GM12878 (cell line): ENCODE measurements around the gene MEGF9. TPM values are rescaled to one million over a fixed set of nuclear protein-coding genes. Genes with fewer than 3 reads are reported as not detected.

ENCODE experiments used
- CBFB ChIP-seq: IDR thresholded peaks from 2 replicates; pipeline ENCODE4 v1.6.1; 2016; ENCODE audit warnings: antibody characterized with exemption, low read depth
- EZH2 ChIP-seq: IDR thresholded peaks from 2 replicates; pipeline ENCODE4 v1.6.1; 2012; ENCODE audit warnings: low read depth, mild to moderate bottlenecking, control low read depth, inconsistent platforms, low read length, borderline replicate concordance; ENCODE audit not compliant: control insufficient read depth
- IKZF1 ChIP-seq: fragments of 450-650 bp; conservative IDR thresholded peaks from 2 replicates; pipeline ENCODE4 v1.6.1; 2017; ENCODE audit warnings: antibody characterized with exemption, mild to moderate bottlenecking
- RAD21 ChIP-seq: IDR thresholded peaks from 2 replicates; pipeline ENCODE4 v1.6.1; 2011; ENCODE audit warnings: mild to moderate bottlenecking, low read depth, low read length, moderate library complexity; ENCODE audit not compliant: insufficient read depth
- SMC3 ChIP-seq: IDR thresholded peaks from 2 replicates; pipeline ENCODE4 v1.6.1; 2011; ENCODE audit warnings: low read length, improper control_type of control experiment, borderline replicate concordance
- SPI1 ChIP-seq: IDR thresholded peaks from 2 replicates; pipeline ENCODE4 v1.6.1; 2011; ENCODE audit warnings: low read depth, mild to moderate bottlenecking, low read length, moderate library complexity, borderline replicate concordance; ENCODE audit not compliant: insufficient read depth
- ZNF24 ChIP-seq: fragments of 450-650 bp; IDR thresholded peaks from 2 replicates; pipeline ENCODE4 v1.6.1; 2017; ENCODE audit warnings: antibody characterized with exemption, mild to moderate bottlenecking
- polyA plus RNA-seq, 11 experiments: library from polyadenylated mRNA; depleted of rRNA in 4 of 11; unstranded in 6 of 11; stranded (reverse) in 5 of 11; fragments of >200 nt; fragmentation: Nextera tagmentation in 4 of 11; fragmentation: Illumina TruSeq in 1 of 11; extraction: Ambion mirVana in 4 of 11; extraction: Trizol in 1 of 11; gene quantifications; 1 replicate in 1 of 11; 2 replicates in 10 of 11; pipeline versions ENCODE4 v1.2.1 to v1.2.3, GENCODE V29; 2011 to 2016; ENCODE audit warnings: inconsistent platforms in 2 of 11, missing spikeins in 2 of 11, low read depth in 1 of 11
- total RNA-seq, 4 experiments: library from RNA; depleted of rRNA in 3 of 4; stranded (reverse); fragments of >200 nt in 3 of 4; fragmentation: Illumina TruSeq in 1 of 4; extraction: Trizol in 1 of 4; gene quantifications; 2 replicates each; pipeline versions ENCODE4 v1.2.1 to v1.2.3, GENCODE V29; 2013 to 2021
- TF ChIP-seq, protein P1 (sequence below): fragments of 450-650 bp; IDR thresholded peaks from 2 replicates; pipeline ENCODE4 v1.6.1; 2016; ENCODE audit warnings: mild to moderate bottlenecking, moderate library complexity, borderline replicate concordance
- TF ChIP-seq, protein P2 (sequence below), 3 experiments: IDR thresholded peaks in 2 of 3; conservative IDR thresholded peaks in 1 of 3; 2 replicates each; pipeline ENCODE4 v1.5.1; 2011; ENCODE audit warnings: low read depth in 3 of 3, low read length in 3 of 3, mild to moderate bottlenecking in 3 of 3, control low read depth in 2 of 3, moderate library complexity in 2 of 3, inconsistent platforms in 1 of 3, mixed read lengths in 1 of 3; ENCODE audit not compliant: control insufficient read depth in 2 of 3, insufficient read depth in 1 of 3; ENCODE audit errors: extremely low read depth in 1 of 3

MEGF9 gene
- total and polyA plus RNA-seq, 10 of the 15 experiments (the other 5 are each of a cell fraction or from before 2014, with no cell fraction given), result 0.71 to 5.1 (median 2.6) TPM

DNA sequence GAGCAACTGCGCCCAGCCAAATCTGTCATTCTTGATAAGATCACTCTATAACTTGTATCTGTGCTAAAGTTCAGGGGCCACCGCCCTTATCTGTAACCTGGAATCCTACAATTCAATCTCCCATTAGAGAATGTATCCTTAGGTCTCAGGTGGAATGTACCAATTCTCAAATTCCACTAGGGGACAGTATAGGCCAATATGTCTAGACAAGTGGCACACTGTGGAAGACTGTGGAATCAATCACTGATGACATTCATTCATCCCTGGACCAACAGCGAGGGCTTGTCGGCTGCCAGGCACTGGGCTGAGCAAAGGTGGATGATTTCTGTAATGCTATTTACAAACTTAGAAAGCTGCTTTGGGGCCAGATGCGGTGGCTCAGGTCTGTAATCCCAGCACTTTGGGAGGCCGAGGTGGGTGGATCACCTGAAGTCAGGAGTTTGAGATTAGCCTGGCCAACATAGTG, 28.7 kb upstream of the MEGF9 start (continued):
- TF ChIP-seq, protein P1, sequence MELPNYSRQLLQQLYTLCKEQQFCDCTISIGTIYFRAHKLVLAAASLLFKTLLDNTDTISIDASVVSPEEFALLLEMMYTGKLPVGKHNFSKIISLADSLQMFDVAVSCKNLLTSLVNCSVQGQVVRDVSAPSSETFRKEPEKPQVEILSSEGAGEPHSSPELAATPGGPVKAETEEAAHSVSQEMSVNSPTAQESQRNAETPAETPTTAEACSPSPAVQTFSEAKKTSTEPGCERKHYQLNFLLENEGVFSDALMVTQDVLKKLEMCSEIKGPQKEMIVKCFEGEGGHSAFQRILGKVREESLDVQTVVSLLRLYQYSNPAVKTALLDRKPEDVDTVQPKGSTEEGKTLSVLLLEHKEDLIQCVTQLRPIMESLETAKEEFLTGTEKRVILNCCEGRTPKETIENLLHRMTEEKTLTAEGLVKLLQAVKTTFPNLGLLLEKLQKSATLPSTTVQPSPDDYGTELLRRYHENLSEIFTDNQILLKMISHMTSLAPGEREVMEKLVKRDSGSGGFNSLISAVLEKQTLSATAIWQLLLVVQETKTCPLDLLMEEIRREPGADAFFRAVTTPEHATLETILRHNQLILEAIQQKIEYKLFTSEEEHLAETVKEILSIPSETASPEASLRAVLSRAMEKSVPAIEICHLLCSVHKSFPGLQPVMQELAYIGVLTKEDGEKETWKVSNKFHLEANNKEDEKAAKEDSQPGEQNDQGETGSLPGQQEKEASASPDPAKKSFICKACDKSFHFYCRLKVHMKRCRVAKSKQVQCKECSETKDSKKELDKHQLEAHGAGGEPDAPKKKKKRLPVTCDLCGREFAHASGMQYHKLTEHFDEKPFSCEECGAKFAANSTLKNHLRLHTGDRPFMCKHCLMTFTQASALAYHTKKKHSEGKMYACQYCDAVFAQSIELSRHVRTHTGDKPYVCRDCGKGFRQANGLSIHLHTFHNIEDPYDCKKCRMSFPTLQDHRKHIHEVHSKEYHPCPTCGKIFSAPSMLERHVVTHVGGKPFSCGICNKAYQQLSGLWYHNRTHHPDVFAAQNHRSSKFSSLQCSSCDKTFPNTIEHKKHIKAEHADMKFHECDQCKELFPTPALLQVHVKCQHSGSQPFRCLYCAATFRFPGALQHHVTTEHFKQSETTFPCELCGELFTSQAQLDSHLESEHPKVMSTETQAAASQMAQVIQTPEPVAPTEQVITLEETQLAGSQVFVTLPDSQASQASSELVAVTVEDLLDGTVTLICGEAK, result no peak
- peak; percentile 47 for TF ChIP-seq SMC3
- peak; percentile 76 for TF ChIP-seq RAD21
- no peak for TF ChIP-seq CBFB
- TF ChIP-seq ZNF24, result peak; percentile 47; the same call in 1 of the 2 replicates
- no peak for TF ChIP-seq IKZF1
- no peak for TF ChIP-seq SPI1
- TF ChIP-seq, protein P2, sequence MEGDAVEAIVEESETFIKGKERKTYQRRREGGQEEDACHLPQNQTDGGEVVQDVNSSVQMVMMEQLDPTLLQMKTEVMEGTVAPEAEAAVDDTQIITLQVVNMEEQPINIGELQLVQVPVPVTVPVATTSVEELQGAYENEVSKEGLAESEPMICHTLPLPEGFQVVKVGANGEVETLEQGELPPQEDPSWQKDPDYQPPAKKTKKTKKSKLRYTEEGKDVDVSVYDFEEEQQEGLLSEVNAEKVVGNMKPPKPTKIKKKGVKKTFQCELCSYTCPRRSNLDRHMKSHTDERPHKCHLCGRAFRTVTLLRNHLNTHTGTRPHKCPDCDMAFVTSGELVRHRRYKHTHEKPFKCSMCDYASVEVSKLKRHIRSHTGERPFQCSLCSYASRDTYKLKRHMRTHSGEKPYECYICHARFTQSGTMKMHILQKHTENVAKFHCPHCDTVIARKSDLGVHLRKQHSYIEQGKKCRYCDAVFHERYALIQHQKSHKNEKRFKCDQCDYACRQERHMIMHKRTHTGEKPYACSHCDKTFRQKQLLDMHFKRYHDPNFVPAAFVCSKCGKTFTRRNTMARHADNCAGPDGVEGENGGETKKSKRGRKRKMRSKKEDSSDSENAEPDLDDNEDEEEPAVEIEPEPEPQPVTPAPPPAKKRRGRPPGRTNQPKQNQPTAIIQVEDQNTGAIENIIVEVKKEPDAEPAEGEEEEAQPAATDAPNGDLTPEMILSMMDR (IDR thresholded peaks at IDR 0.05 in 2 of 3, conservative IDR thresholded peaks at IDR 0.05 in 1 of 3; ENCODE audit: control insufficient read depth in 2 of 3, extremely low read depth in 1 of 3, insufficient read depth in 1 of 3, low read depth in 3 of 3, low read length in 3 of 3), result peak; percentile 72 to 84 (median 82)
- TF ChIP-seq EZH2, result no peak
